ENCODE results near the gene CADM3. TPM values are rescaled to one million over a fixed set of nuclear protein-coding genes. Genes with fewer than 3 reads are reported as not detected.

Gene CADM3
- total RNA-seq, 4 donors from 2014 or later = 0.73 to 4.8 (median 3.8) TPM

- H3K9me3 ChIP-seq = no peaks in the 10 kb centered on the region
- no peaks in the 10 kb centered on the region for H3K4me1 ChIP-seq
- WGBS, 2 donors = 63 to 65% methylated on average over 4 of the region's 4 CpGs
These were observed 68.3 kb downstream of the CADM3 start for GRCh38 chr1:159239551-159240220.

GRCh38 chr1:159247266-159247665 is 75.9 kb downstream of the CADM3 start:
- H3K4me3 ChIP-seq (replicated peaks in 1 of 3) = no peak overlapping the region
- H3K4me1 ChIP-seq = no peaks in the 10 kb centered on the region
- no peaks in the 10 kb centered on the region for H3K9me3 ChIP-seq
- 93 to 97% methylated on average over 3 of the region's 3 CpGs for WGBS, 2 donors
- intact Hi-C loops (cut with DNase I) = no loop called here
- H3K36me3 ChIP-seq = no peaks in the 10 kb centered on the region
- TF ChIP-seq POLR2A (IDR thresholded peaks at IDR 0.05) (no peak), CTCF (IDR thresholded peaks at IDR 0.05) (no peak)
- DNase-seq = no peak
- H3K27ac ChIP-seq = no peak overlapping the region
- no peaks in the 10 kb centered on the region for H3K27me3 ChIP-seq

More at GRCh38 chr1:159239551-159240220, 68.3 kb downstream of the CADM3 start:
- H3K27me3 ChIP-seq = no peaks in the 10 kb centered on the region
- TF ChIP-seq POLR2A (IDR thresholded peaks at IDR 0.05) (no peak), CTCF (IDR thresholded peaks at IDR 0.05) (no peak)
- intact Hi-C loops (cut with DNase I) = no loop called here
- no peak overlapping the region for H3K27ac ChIP-seq
- no peak for DNase-seq
- H3K36me3 ChIP-seq = no peaks in the 10 kb centered on the region
- no peak overlapping the region for H3K4me3 ChIP-seq (replicated peaks in 1 of 3)

GRCh38 chr1:159248311-159248710 is 76.9 kb downstream of the CADM3 start:
- Histone ChIP-seq H3K36me3 (no peaks in the 10 kb centered on the region), H3K27me3 (no peaks in the 10 kb centered on the region), H3K27ac (no peak overlapping the region), H3K9me3 (no peaks in the 10 kb centered on the region), H3K4me3 (replicated peaks in 1 of 3) (no peak overlapping the region), H3K4me1 (no peaks in the 10 kb centered on the region)
- intact Hi-C loops (cut with DNase I) = no loop called here
- DNase-seq = no peak
- TF ChIP-seq POLR2A (IDR thresholded peaks at IDR 0.05) (no peak), CTCF (IDR thresholded peaks at IDR 0.05) (no peak)
- 53 to 55% methylated on average over 1 of the region's 1 CpG for WGBS, 2 donors

GRCh38 chr1:159250638-159251216 is 79.3 kb downstream of the CADM3 start:
- no peaks in the 10 kb centered on the region for H3K9me3 ChIP-seq
- intact Hi-C loops (cut with DNase I) = no loop called here
- no peaks in the 10 kb centered on the region for H3K27me3 ChIP-seq
- no peak overlapping the region for H3K4me3 ChIP-seq (replicated peaks in 1 of 3)
- no peaks in the 10 kb centered on the region for H3K36me3 ChIP-seq
- WGBS, 2 donors = 59 to 70% methylated on average over 8 of the region's 8 CpGs
- no peak for DNase-seq
- no peak overlapping the region for H3K27ac ChIP-seq
- H3K4me1 ChIP-seq = no peaks in the 10 kb centered on the region
- TF ChIP-seq CTCF (IDR thresholded peaks at IDR 0.05) (no peak), POLR2A (IDR thresholded peaks at IDR 0.05) (no peak)

Small RNAs within 50 kb of the gene (small RNA-seq; reads per million reads assigned to genes)
- gene RNA5SP60 = not detected

Other genes starting within 250 kb of the CADM3 start
- 1 to 10 TPM in 3 of 4 donors, under 1 TPM in 1; 0.78 to 2.6 (median 1.8) TPM for gene PYHIN1, start 240.1 kb upstream of the CADM3 start, total RNA-seq
- 100 to 1,000 TPM in 1 of 4 donors, 10 to 100 TPM in 3; 29.8 to 110 (median 49.5) TPM for gene IFI16, start 161.7 kb upstream of the CADM3 start, total RNA-seq
- under 1 TPM in 3 of 4 donors, not detected in 1; 0.22 to 0.34 (median 0.27) TPM for gene AIM2, start 94.8 kb upstream of the CADM3 start, total RNA-seq
- 10 to 100 TPM; 13.3 to 37.4 (median 24.1) TPM for gene ACKR1, start 33.3 kb downstream of the CADM3 start, total RNA-seq
- under 1 TPM in 1 of 4 donors, not detected in 3; 0.40 TPM for gene FCER1A, start 130.7 kb downstream of the CADM3 start, total RNA-seq

All from thyroid gland (tissue), 4 donors.